Neuronal stem cell (in vitro differentiated cells): ENCODE data around the gene UTP20.

Experiments used
- DNase-seq: peaks from one replicate; pipeline ENCODE4 v3.0.0-alpha.2; 2013; ENCODE audit warnings: low spot score
- H2AFZ ChIP-seq: one replicate; pipeline ENCODE4 v1.6.1; 2013; ENCODE audit warnings: mild to moderate bottlenecking, low read length, inconsistent platforms
- H2AK5ac ChIP-seq: 2 replicates; pipeline ENCODE4 v1.6.1; 2013; ENCODE audit warnings: low read depth, mild to moderate bottlenecking, inconsistent platforms, low read length, moderate library complexity, mixed read lengths
- H2BK120ac ChIP-seq: 2 replicates; pipeline ENCODE4 v1.6.1; 2013; ENCODE audit warnings: low read depth, mild to moderate bottlenecking, inconsistent platforms, low read length, moderate library complexity, mixed read lengths
- H2BK12ac ChIP-seq: one replicate; pipeline ENCODE4 v1.6.1; 2013; ENCODE audit warnings: low read length, inconsistent platforms
- H2BK15ac ChIP-seq: 2 replicates; pipeline ENCODE4 v1.6.1; 2013; ENCODE audit warnings: mild to moderate bottlenecking, low read length, inconsistent platforms, mixed read lengths
- H2BK5ac ChIP-seq: one replicate; pipeline ENCODE4 v1.6.1; 2013; ENCODE audit warnings: inconsistent platforms, mild to moderate bottlenecking, low read length, moderate library complexity
- H3K14ac ChIP-seq: one replicate; pipeline ENCODE4 v1.6.1; 2013; ENCODE audit warnings: low read length, inconsistent platforms
- H3K18ac ChIP-seq: 2 replicates; pipeline ENCODE4 v1.6.1; 2013; ENCODE audit warnings: low read length, inconsistent platforms
- H3K23ac ChIP-seq: 2 replicates; pipeline ENCODE4 v1.6.1; 2013; ENCODE audit warnings: low read depth, mild to moderate bottlenecking, mixed read lengths, low read length, inconsistent platforms; ENCODE audit not compliant: poor library complexity
- H3K27ac ChIP-seq: replicated peaks from 3 replicates; pipeline ENCODE4 v1.5.1; 2013; ENCODE audit warnings: low read length, inconsistent platforms
- H3K27me3 ChIP-seq, 3 experiments: 2 replicates each; pipeline ENCODE4 v1.6.1; 2013; ENCODE audit warnings: low read length in 3 of 3, mild to moderate bottlenecking in 2 of 3, inconsistent platforms in 1 of 3, low read depth in 1 of 3, mixed read lengths in 1 of 3, moderate library complexity in 1 of 3; ENCODE audit not compliant: control insufficient read depth in 3 of 3, insufficient read depth in 3 of 3
- H3K36me3 ChIP-seq, 2 donors: replicated peaks in 1 of 2; 2 replicates each; pipeline ENCODE4 v1.6.1; 2013; ENCODE audit warnings: low read length in 2 of 2; ENCODE audit not compliant: control insufficient read depth in 2 of 2, insufficient read depth in 2 of 2
- H3K4ac ChIP-seq: 2 replicates; pipeline ENCODE4 v1.6.1; 2013; ENCODE audit warnings: inconsistent platforms, mild to moderate bottlenecking, low read length, moderate library complexity
- H3K4me1 ChIP-seq, 2 donors: 1 replicate in 1 of 2; 2 replicates in 1 of 2; pipeline ENCODE4 v1.6.1; 2013; ENCODE audit warnings: low read length in 2 of 2, low read depth in 1 of 2; ENCODE audit not compliant: control insufficient read depth in 2 of 2, insufficient read depth in 1 of 2
- H3K4me2 ChIP-seq: one replicate; pipeline ENCODE4 v1.6.1; 2013; ENCODE audit warnings: mild to moderate bottlenecking, low read length, inconsistent platforms; ENCODE audit not compliant: insufficient read depth, poor library complexity, severe bottlenecking
- H3K4me3 ChIP-seq, 2 donors: 2 replicates each; pipeline ENCODE4 v1.5.1; 2013; ENCODE audit warnings: low read length in 2 of 2, mild to moderate bottlenecking in 2 of 2, inconsistent platforms in 1 of 2, moderate library complexity in 1 of 2
- H3K79me1 ChIP-seq: one replicate; pipeline ENCODE4 v1.6.1; 2013; ENCODE audit warnings: low read depth, mild to moderate bottlenecking, inconsistent platforms, low read length, moderate library complexity
- H3K9ac ChIP-seq: one replicate; pipeline ENCODE4 v1.6.1; 2013; ENCODE audit warnings: mild to moderate bottlenecking, low read depth, low read length, inconsistent platforms; ENCODE audit not compliant: poor library complexity
- H3K9me3 ChIP-seq, 2 donors: replicated peaks in 1 of 2; 2 replicates each; pipeline versions ENCODE3 to v1.6.1; 2013; ENCODE audit warnings: low read length in 2 of 2, mild to moderate bottlenecking in 2 of 2, inconsistent platforms in 1 of 2, low read depth in 1 of 2, mixed read lengths in 1 of 2, moderate library complexity in 1 of 2; ENCODE audit not compliant: control insufficient read depth in 2 of 2, insufficient read depth in 1 of 2
- H4K8ac ChIP-seq: one replicate; pipeline ENCODE4 v1.6.1; 2013; ENCODE audit warnings: low read depth, mild to moderate bottlenecking, inconsistent platforms, low read length, moderate library complexity
- H4K91ac ChIP-seq: one replicate; pipeline ENCODE4 v1.6.1; 2013; ENCODE audit warnings: low read length, low read depth, mild to moderate bottlenecking, inconsistent platforms; ENCODE audit not compliant: poor library complexity
- WGBS, 2 donors: extraction: QIAGEN DNeasy Blood & Tissue Kit; methylation state at CpG; one replicate each; pipeline ENCODE4 v1.1.7; 2013; ENCODE audit warnings: missing lambda C conversion rate in 2 of 2, mixed read lengths in 1 of 2; ENCODE audit not compliant: insufficient read length in 2 of 2, insufficient replicate concordance in 1 of 2; ENCODE audit errors: extremely low coverage in 2 of 2; 5-methylcytosine and 5-hydroxymethylcytosine counted together

UTP20 gene

GRCh38 chr12:101305794-101306193 lies 25.9 kb downstream of the UTP20 start:
- Histone ChIP-seq H3K9ac (no peak overlapping the region), H2AFZ (no peak overlapping the region), H3K4me1 (no peaks in the 10 kb centered on the region), H3K4me3 (no peak overlapping the region), H3K27ac (no peak overlapping the region), H2BK5ac (no peak overlapping the region), H3K4me2 (no peak overlapping the region), H4K8ac (no peak overlapping the region), H2BK15ac (no peak overlapping the region), H2BK120ac (no peak overlapping the region), H3K18ac (no peak overlapping the region), H2AK5ac (no peak overlapping the region), H3K27me3 (no peaks in the 10 kb centered on the region), H3K36me3 (peaks cover 2 to 94% of the 10 kb centered on the region in 2 donors), H3K14ac (no peak overlapping the region), H2BK12ac (no peak overlapping the region), H3K9me3 (no peaks in the 10 kb centered on the region), H4K91ac (no peak overlapping the region), H3K23ac (no peak overlapping the region), H3K79me1 (no peaks in the 10 kb centered on the region), H3K4ac (no peak overlapping the region)
- WGBS, 2 donors = no CpG with 5 or more reads among the region's 2 CpGs
- no peak for DNase-seq

- no peak overlapping the region for H2BK15ac ChIP-seq
- no peak overlapping the region for H3K23ac ChIP-seq
- H3K4me1 ChIP-seq = no peaks in the 10 kb centered on the region
- H2AK5ac ChIP-seq = no peak overlapping the region
- H3K9ac ChIP-seq = no peak overlapping the region
- no peak overlapping the region for H3K27ac ChIP-seq
- no peak overlapping the region for H2BK12ac ChIP-seq
- H3K27me3 ChIP-seq = no peaks in the 10 kb centered on the region
- H3K79me1 ChIP-seq = no peaks in the 10 kb centered on the region
- H2BK5ac ChIP-seq = no peak overlapping the region
- no peak overlapping the region for H4K8ac ChIP-seq
- peaks cover 5 to 90% of the 10 kb centered on the region in 2 donors for H3K36me3 ChIP-seq
- no peaks in the 10 kb centered on the region for H3K9me3 ChIP-seq
- no peak overlapping the region for H3K4me2 ChIP-seq
- H2AFZ ChIP-seq = no peak overlapping the region
- H3K18ac ChIP-seq = no peak overlapping the region
- no peak for DNase-seq
- no peak overlapping the region for H4K91ac ChIP-seq
- H3K4ac ChIP-seq = no peak overlapping the region
- no peak overlapping the region for H3K4me3 ChIP-seq
- H3K14ac ChIP-seq = no peak overlapping the region
- H2BK120ac ChIP-seq = no peak overlapping the region
Measured at GRCh38 chr12:101322480-101322879, 42.6 kb downstream of the UTP20 start.

- Histone ChIP-seq H2BK15ac (no peak overlapping the region), H3K18ac (no peak overlapping the region), H3K9ac (no peak overlapping the region), H4K91ac (no peak overlapping the region), H3K27ac (no peak overlapping the region), H2BK120ac (no peak overlapping the region), H2BK12ac (no peak overlapping the region), H3K79me1 (no peaks in the 10 kb centered on the region), H2BK5ac (no peak overlapping the region), H3K14ac (no peak overlapping the region), H3K27me3 (no peaks in the 10 kb centered on the region), H3K4me2 (no peak overlapping the region), H3K36me3 (peaks cover 3 to 90% of the 10 kb centered on the region in 2 donors), H3K4ac (no peak overlapping the region), H4K8ac (no peak overlapping the region), H3K4me3 (no peak overlapping the region), H2AK5ac (no peak overlapping the region), H2AFZ (no peak overlapping the region), H3K4me1 (no peaks in the 10 kb centered on the region), H3K9me3 (no peaks in the 10 kb centered on the region), H3K23ac (no peak overlapping the region)
- no CpG with 5 or more reads among the region's 1 CpG for WGBS, 2 donors
- DNase-seq = no peak
Measured at GRCh38 chr12:101323255-101323654, 43.4 kb downstream of the UTP20 start.

GRCh38 chr12:101325590-101325989 lies 45.7 kb downstream of the UTP20 start:
- Histone ChIP-seq H4K91ac (no peak overlapping the region), H3K4me3 (no peak overlapping the region), H3K9ac (no peak overlapping the region), H2BK12ac (no peak overlapping the region), H3K79me1 (no peaks in the 10 kb centered on the region), H3K18ac (no peak overlapping the region), H2BK15ac (no peak overlapping the region), H2BK5ac (no peak overlapping the region), H3K4ac (no peak overlapping the region), H3K4me1 (no peaks in the 10 kb centered on the region), H2AFZ (no peak overlapping the region), H3K27ac (no peak overlapping the region), H3K9me3 (peaks cover 0 to 2% of the 10 kb centered on the region in 2 donors), H2AK5ac (no peak overlapping the region), H4K8ac (no peak overlapping the region), H3K4me2 (no peak overlapping the region), H3K23ac (no peak overlapping the region), H3K27me3 (no peaks in the 10 kb centered on the region), H3K36me3 (peaks cover 8 to 90% of the 10 kb centered on the region in 2 donors), H2BK120ac (no peak overlapping the region), H3K14ac (no peak overlapping the region)
- WGBS, 2 donors = no CpG with 5 or more reads among the region's 3 CpGs
- no peak for DNase-seq
